NB4 (cell line): Measurements from ENCODE around the gene ARHGAP15.

ENCODE experiments used
- DNase-seq: peaks from one replicate; pipeline ENCODE4 v3.0.0; 2010; ENCODE audit warnings: low read depth
- H3K4me3 ChIP-seq: one replicate; pipeline ENCODE4 v1.5.1; 2011; ENCODE audit warnings: mild to moderate bottlenecking, low read depth, low read length, moderate library complexity
- MYC ChIP-seq: IDR thresholded peaks from 2 replicates; pipeline ENCODE4 v1.6.1; 2011; ENCODE audit warnings: low read depth, low read length
- POLR2A ChIP-seq: IDR thresholded peaks from 2 replicates; pipeline ENCODE4 v1.6.1; 2011; ENCODE audit warnings: mild to moderate bottlenecking; ENCODE audit not compliant: insufficient read length; ENCODE audit errors: extremely low read depth
- TF ChIP-seq, protein P1 (sequence below): IDR thresholded peaks from one replicate; pipeline ENCODE4 v1.5.1; 2012; ENCODE audit warnings: low read depth, low read length
- TF ChIP-seq, protein P2 (sequence below): IDR thresholded peaks from 2 replicates; pipeline ENCODE4 v1.6.1; 2011; ENCODE audit warnings: low read depth, low read length

The ARHGAP15 gene

DNA sequence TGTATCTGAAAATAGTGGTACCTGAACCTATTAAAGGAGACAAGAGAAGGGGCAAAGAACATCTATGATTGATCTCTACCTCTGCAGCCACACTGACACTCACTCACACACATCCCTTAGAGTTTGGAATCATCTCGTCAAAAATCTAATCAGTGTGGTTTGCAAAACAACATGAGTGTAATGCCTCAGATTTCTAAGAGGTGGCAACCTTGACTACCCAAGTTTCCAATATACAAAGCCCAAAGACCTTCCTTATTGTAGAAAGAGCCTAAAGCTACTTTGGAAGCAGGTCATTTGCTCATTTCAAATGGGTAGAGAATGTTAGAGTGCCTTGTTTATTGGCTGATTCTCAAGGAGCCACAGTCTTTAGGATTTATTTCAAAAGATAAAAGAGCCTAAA, 444.9 kb downstream of the ARHGAP15 start:
- no peak overlapping the region for H3K4me3 ChIP-seq
- TF ChIP-seq, protein P1, sequence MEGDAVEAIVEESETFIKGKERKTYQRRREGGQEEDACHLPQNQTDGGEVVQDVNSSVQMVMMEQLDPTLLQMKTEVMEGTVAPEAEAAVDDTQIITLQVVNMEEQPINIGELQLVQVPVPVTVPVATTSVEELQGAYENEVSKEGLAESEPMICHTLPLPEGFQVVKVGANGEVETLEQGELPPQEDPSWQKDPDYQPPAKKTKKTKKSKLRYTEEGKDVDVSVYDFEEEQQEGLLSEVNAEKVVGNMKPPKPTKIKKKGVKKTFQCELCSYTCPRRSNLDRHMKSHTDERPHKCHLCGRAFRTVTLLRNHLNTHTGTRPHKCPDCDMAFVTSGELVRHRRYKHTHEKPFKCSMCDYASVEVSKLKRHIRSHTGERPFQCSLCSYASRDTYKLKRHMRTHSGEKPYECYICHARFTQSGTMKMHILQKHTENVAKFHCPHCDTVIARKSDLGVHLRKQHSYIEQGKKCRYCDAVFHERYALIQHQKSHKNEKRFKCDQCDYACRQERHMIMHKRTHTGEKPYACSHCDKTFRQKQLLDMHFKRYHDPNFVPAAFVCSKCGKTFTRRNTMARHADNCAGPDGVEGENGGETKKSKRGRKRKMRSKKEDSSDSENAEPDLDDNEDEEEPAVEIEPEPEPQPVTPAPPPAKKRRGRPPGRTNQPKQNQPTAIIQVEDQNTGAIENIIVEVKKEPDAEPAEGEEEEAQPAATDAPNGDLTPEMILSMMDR, result no peak
- TF ChIP-seq MYC, result no peak
- TF ChIP-seq POLR2A, result no peak
- TF ChIP-seq, protein P2, sequence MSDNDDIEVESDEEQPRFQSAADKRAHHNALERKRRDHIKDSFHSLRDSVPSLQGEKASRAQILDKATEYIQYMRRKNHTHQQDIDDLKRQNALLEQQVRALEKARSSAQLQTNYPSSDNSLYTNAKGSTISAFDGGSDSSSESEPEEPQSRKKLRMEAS, result no peak
- DNase-seq, result peak; percentile 5

DNA sequence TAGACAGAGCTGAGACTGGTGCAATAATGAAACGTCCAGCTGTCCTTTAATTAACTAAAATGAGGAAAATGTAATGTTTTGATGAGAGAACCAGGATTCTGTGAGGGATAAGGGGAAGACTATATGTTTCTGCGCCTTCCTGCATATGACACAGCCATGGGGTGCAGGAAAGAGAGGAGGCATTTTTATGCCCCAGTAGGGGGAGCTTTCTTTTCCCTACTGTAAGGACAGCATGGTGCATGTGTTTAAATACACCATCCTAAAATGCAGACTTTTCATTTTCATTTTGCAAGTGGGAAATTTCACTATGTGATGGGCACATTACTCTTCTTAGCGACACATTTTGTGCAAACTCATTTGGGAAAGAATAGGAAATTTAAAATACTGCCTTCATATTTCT, 446.1 kb downstream of the ARHGAP15 start:
- DNase-seq, result peak; percentile 27
- no peak overlapping the region for H3K4me3 ChIP-seq

DNA sequence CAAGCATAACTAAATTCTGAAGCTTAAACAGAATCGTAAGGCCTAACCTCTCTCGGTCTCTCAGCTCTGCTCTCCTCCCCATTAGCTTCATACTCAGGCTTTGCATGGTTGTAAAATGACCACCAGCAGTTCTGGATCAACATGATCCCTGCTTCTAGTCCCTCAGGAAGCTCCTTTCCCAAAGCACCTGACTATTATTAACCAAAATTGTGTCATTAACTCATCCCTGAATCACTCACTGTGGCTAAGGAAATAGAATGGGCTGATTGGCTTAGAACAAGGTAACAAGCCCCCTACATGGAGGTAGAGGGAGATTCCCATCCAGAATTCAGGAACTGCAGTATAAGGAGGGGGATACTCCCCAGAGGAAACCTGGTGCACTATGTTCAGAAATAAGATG, 448.3 kb downstream of the ARHGAP15 start:
- no peak for DNase-seq
- no peak overlapping the region for H3K4me3 ChIP-seq
- TF ChIP-seq MYC (no peak), POLR2A (no peak)
- TF ChIP-seq, protein P2, result no peak
- TF ChIP-seq, protein P1, result no peak

More for the DNA sequence above, 446.1 kb downstream of the ARHGAP15 start:
- no peak for TF ChIP-seq MYC
- TF ChIP-seq, protein P1, result peak; percentile 48

DNA sequence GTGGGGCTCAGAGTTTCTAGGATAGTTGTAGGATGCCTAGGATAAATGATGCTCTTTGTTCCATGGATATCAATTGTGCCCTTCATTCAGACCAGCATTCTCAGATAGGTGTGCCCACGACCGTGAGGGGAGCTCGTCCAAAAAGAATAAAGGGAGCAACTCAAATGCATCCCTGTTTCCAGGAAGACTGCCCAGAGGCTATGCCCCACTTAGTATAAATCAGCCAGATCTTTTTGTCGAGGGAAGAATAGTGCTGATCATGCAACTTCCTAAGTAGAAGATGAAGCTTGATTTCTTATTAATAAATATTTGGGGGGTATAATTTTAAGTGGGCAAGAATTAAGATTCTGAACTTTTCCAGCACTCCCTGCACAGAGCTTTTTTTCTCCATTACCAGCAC, 450.2 kb downstream of the ARHGAP15 start:
- TF ChIP-seq, protein P2, result no peak
- TF ChIP-seq MYC, result no peak
- DNase-seq, result no peak
- no peak overlapping the region for H3K4me3 ChIP-seq

DNA sequence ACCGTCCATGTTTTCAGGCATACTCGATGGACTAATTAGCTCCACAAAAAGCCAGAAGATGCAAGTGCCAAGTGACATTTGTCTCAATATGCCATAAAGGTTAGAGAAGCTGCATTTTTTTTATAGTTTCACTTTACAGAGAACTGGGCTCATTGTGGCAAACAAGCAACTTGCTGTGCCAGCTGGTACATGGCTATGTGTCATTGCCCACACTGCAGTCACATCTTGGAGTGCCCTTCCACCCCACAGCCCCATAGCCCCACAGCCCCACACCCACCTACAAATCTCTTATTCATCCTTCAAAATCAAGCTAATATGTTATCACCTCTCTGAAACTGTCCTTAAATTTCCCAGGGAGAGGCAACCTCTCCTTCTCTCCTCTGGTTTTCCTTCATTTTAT, 451.9 kb downstream of the ARHGAP15 start:
- no peak overlapping the region for H3K4me3 ChIP-seq

DNA sequence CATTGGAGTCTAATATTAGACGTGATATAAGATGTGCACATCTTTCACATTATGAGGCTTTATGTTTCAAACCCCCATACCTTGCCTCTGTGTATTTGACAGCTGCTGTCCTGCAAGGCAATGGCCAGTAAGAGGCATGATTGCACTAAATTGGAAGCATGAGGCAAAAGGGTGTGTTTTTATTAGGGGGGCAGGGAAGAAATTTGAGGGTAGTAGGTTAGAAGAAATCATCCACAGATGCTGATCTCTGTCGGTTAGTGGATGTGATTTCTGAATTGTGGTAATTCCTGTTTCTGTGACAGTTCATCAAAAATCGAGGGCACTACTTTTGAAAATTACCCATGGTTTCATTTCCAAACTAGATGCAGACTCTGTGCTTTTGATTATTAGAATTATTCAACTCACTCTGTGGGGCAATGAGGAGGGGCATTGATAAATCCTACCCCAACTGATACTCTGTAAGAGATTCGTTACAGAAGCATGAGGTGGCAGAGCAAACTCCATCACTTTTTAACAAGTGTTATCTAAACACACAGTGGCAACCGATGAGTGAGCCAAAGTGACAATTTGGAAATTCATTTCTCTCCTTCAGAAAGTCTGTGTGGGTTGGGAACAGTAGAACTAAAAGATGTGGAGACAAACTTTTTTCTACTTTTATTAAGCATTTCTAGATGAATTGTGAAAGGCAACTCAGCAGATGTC, 453.0 kb downstream of the ARHGAP15 start:
- H3K4me3 ChIP-seq, result no peak overlapping the region
- TF ChIP-seq, protein P2, result no peak
- no peak for TF ChIP-seq MYC
- TF ChIP-seq, protein P1, result no peak
- TF ChIP-seq POLR2A, result no peak
- no peak for DNase-seq

More for the DNA sequence above, 451.9 kb downstream of the ARHGAP15 start:
- no peak for DNase-seq
- TF ChIP-seq MYC (no peak), POLR2A (no peak)

DNA sequence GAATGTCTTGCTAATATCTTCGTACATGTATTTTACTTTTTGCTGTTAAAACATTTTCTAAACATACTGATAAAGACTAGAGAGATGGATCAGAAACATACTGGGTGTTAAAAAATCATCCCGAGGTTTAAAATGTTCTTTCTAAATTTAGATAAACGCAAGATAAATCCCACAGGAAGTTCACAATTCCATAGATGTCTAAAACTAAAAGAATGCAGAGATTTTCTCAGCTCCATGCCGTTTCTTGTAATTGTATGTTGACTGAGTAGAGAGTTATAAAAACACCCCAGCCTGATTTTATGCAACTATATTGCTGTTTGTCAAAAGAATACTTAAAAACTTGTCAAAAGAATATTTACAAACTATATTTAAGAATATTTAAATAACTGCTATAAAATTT, 455.7 kb downstream of the ARHGAP15 start:
- DNase-seq, result no peak
- H3K4me3 ChIP-seq, result no peak overlapping the region
- no peak for TF ChIP-seq MYC
- TF ChIP-seq, protein P1, result no peak
- TF ChIP-seq, protein P2, result no peak
- TF ChIP-seq POLR2A, result no peak
